Adrenal gland (tissue), 12 donors: ENCODE measurements around the gene THG1L. TPM values are rescaled to one million over a fixed set of nuclear protein-coding genes. Genes with fewer than 3 reads are reported as not detected.
A peak's percentile ranks its signal among the peaks of the same experiment; 100 is the strongest.

ENCODE experiments used
- DNase-seq, 7 donors: peaks; one replicate each; pipeline ENCODE4 v3.0.0-alpha.2; 2019 to 2020
- H3K27ac ChIP-seq, 5 donors: fragments of 200-600 bp; sonication (generic) in 4 of 5; 1 replicate in 3 of 5; 2 replicates in 2 of 5; pipeline versions ENCODE4 v1.5.1 to v1.8.0; 2016 to 2020; ENCODE audit warnings: mild to moderate bottlenecking in 1 of 5
- H3K27me3 ChIP-seq: fragments of 200-600 bp; 2 replicates; pipeline ENCODE4 v1.8.0; 2021
- H3K36me3 ChIP-seq, 2 donors: fragments of 200-600 bp; replicated peaks in 1 of 2; 1 replicate in 1 of 2; 2 replicates in 1 of 2; pipeline versions ENCODE4 v1.5.1 to v1.8.0; 2018 to 2022
- H3K4me1 ChIP-seq, 2 donors: fragments of 200-600 bp; replicated peaks in 1 of 2; 1 replicate in 1 of 2; 2 replicates in 1 of 2; pipeline versions ENCODE4 v1.5.1 to v1.8.0; 2018 to 2021
- H3K4me3 ChIP-seq, 4 donors: fragments of 200-600 bp; sonication (generic) in 3 of 4; one replicate each; pipeline ENCODE4 v1.5.1; 2016 to 2018
- H3K9me3 ChIP-seq, 3 donors: fragments of 200-600 bp; sonication (generic) in 1 of 3; replicated peaks in 1 of 3; 1 replicate in 2 of 3; 2 replicates in 1 of 3; pipeline versions ENCODE4 v1.5.1 to v1.8.0; 2016 to 2021
- POLR2A ChIP-seq, 2 donors: fragments of 450-650 bp; IDR thresholded peaks; one replicate each; pipeline ENCODE4 v1.6.1; 2017; ENCODE audit warnings: antibody characterized with exemption in 2 of 2, mild to moderate bottlenecking in 2 of 2, moderate library complexity in 1 of 2
- WGBS, 4 donors: extraction: QIAGEN DNeasy Blood & Tissue Kit in 2 of 4; methylation state at CpG; one replicate each; pipeline versions ENCODE4 v1.1.5 to v1.1.7; 2013 to 2017; 5-methylcytosine and 5-hydroxymethylcytosine counted together
- intact Hi-C, 2 donors: fragments of 100-400 bp; cut with DNase I; formaldehyde crosslinking; loops; one replicate each; pipeline versions ENCODE4 v1.14.1 to v1.15.0; 2022 to 2023
- polyA plus RNA-seq, 3 donors: library from polyadenylated mRNA; stranded (reverse); fragments of 200-250 nt in 2 of 3; fragments of 350-450 nt in 1 of 3; fragmentation: Illumina TruSeq in 1 of 3; extraction: RNeasy Lipid Tissue Mini Kit (QIAGEN cat#74804) in 1 of 3; gene quantifications; one replicate each; pipeline ENCODE4 v1.2.3, GENCODE V29; 2013 to 2014
- small RNA-seq, 2 donors: library from RNA; depleted of rRNA; stranded (forward); fragments of <200 nt; gene quantifications; one replicate each; pipeline ENCODE3, GENCODE V24; 2016
- total RNA-seq, 9 donors: library from RNA; depleted of rRNA in 4 of 9; stranded (reverse); fragments of >200 nt in 4 of 9; fragments of 120-200 nt in 1 of 9; fragmentation: NEBNext Ultra II Directional in 1 of 9; extraction: Animal tissue kit (Norgen Biotek cat#: 25700) in 1 of 9; gene quantifications; one replicate each; pipeline versions ENCODE4 v1.1.0 to v1.2.4, GENCODE V29; 2013 to 2023
- TF ChIP-seq, protein P1 (sequence below), 6 experiments: fragments of 450-650 bp in 4 of 6; fragments of 200-600 bp in 2 of 6; sonication (generic) in 1 of 6; IDR thresholded peaks; 1 replicate in 5 of 6; 2 replicates in 1 of 6; pipeline versions ENCODE4 v1.5.1 to v1.8.0; 2016 to 2021; ENCODE audit warnings: antibody characterized with exemption in 6 of 6, mild to moderate bottlenecking in 2 of 6, moderate library complexity in 1 of 6
- donor health status: healthy with polysubstance abuse.
- donor health status: Bipolar disorder and iron deficiency.
- donor health status: DM: yes; HTN: yes; CAD: no.
- donor health status: DM: no; HTN: no; CAD: no.
- donor health status: DM: no; HTN: no; CAD: no.
- donor health status: DM: yes; HTN: yes; CAD: no.

The THG1L gene
- total and polyA plus RNA-seq, 12 donors = 8.7 to 27.0 (median 16.8) TPM

GRCh38 chr5:157772127-157772526, 40.9 kb downstream of the THG1L start:
- no peaks in the 10 kb centered on the region for H3K27me3 ChIP-seq
- 80 to 91% (median 85%) methylated on average over 10 of the region's 10 CpGs for WGBS, 4 donors

GRCh38 chr5:157778121-157778805, 47.0 kb downstream of the THG1L start:
- DNase-seq = peak in 3 of 7 donors; percentile 17 to 41 (median 40)
- Histone ChIP-seq H3K4me1 (no peaks in the 10 kb centered on the region), H3K36me3 (no peaks in the 10 kb centered on the region), H3K4me3 (no peak overlapping the region), H3K9me3 (no peaks in the 10 kb centered on the region), H3K27me3 (no peaks in the 10 kb centered on the region), H3K27ac (no peak overlapping the region)
- intact Hi-C loops = no loop called here
- WGBS, 4 donors = 66 to 72% (median 69%) methylated on average over 8 of the region's 8 CpGs
- TF ChIP-seq, protein P1, sequence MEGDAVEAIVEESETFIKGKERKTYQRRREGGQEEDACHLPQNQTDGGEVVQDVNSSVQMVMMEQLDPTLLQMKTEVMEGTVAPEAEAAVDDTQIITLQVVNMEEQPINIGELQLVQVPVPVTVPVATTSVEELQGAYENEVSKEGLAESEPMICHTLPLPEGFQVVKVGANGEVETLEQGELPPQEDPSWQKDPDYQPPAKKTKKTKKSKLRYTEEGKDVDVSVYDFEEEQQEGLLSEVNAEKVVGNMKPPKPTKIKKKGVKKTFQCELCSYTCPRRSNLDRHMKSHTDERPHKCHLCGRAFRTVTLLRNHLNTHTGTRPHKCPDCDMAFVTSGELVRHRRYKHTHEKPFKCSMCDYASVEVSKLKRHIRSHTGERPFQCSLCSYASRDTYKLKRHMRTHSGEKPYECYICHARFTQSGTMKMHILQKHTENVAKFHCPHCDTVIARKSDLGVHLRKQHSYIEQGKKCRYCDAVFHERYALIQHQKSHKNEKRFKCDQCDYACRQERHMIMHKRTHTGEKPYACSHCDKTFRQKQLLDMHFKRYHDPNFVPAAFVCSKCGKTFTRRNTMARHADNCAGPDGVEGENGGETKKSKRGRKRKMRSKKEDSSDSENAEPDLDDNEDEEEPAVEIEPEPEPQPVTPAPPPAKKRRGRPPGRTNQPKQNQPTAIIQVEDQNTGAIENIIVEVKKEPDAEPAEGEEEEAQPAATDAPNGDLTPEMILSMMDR (IDR thresholded peaks at IDR 0.05) = no peak
- no peak for TF ChIP-seq POLR2A (IDR thresholded peaks at IDR 0.05)

More at GRCh38 chr5:157772127-157772526, 40.9 kb downstream of the THG1L start:
- Histone ChIP-seq H3K27ac (no peak overlapping the region), H3K4me1 (no peaks in the 10 kb centered on the region), H3K36me3 (no peaks in the 10 kb centered on the region), H3K9me3 (no peaks in the 10 kb centered on the region), H3K4me3 (no peak overlapping the region)
- intact Hi-C loops = no loop called here
- DNase-seq = no peak
- TF ChIP-seq POLR2A (IDR thresholded peaks at IDR 0.05) = no peak
- TF ChIP-seq, protein P1 (IDR thresholded peaks at IDR 0.05) = no peak

GRCh38 chr5:157779221-157779620, 48.0 kb downstream of the THG1L start:
- no peak for DNase-seq
- H3K4me1 ChIP-seq = no peaks in the 10 kb centered on the region
- H3K27ac ChIP-seq = no peak overlapping the region
- intact Hi-C loops = no loop called here
- H3K36me3 ChIP-seq = no peaks in the 10 kb centered on the region
- WGBS, 4 donors = 73 to 86% (median 78%) methylated on average over 6 of the region's 6 CpGs
- no peak overlapping the region for H3K4me3 ChIP-seq
- no peaks in the 10 kb centered on the region for H3K9me3 ChIP-seq
- no peak for TF ChIP-seq POLR2A (IDR thresholded peaks at IDR 0.05)
- TF ChIP-seq, protein P1 (IDR thresholded peaks at IDR 0.05) = no peak
- no peaks in the 10 kb centered on the region for H3K27me3 ChIP-seq

DNA sequence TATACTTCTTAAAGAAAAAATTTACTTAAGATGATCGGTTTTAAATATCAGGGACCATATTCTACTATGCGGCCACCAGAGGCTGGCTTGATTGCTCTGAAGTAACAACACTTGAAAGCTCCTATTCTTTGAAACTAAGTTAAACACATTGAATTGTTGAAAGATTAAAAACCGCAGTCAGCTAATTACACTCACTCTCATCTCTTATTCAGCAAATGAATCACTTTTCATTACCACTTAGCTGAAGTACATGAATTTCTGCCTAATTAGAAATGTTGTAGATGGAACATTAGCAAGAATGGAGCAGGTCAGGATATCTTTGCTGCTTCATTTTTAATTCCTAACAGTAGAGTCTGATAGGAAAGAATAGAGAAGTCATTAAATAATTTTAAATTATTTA, 54.6 kb downstream of the THG1L start:
- intact Hi-C loops = no loop called here
- Histone ChIP-seq H3K27me3 (no peaks in the 10 kb centered on the region), H3K4me3 (no peak overlapping the region), H3K4me1 (no peaks in the 10 kb centered on the region), H3K36me3 (peaks cover 0 to 6% of the 10 kb centered on the region in 2 donors), H3K27ac (no peak overlapping the region), H3K9me3 (no peaks in the 10 kb centered on the region)
- WGBS, 4 donors = 92 to 95% (median 94%) methylated on average over 3 of the region's 3 CpGs
- TF ChIP-seq, protein P1 (IDR thresholded peaks at IDR 0.05) = no peak
- TF ChIP-seq POLR2A (IDR thresholded peaks at IDR 0.05) = no peak
- DNase-seq = no peak

Small RNAs within 50 kb of the gene (small RNA-seq; reads per million reads assigned to genes)
- 0 reads per million in 2 donors for gene AC026407.1

Other genes with a start within 250 kb of the THG1L start
- 10 to 100 TPM in 1 of 9 donors, 1 to 10 TPM in 8; 4.3 to 15.1 (median 5.4) TPM for gene ADAM19, start 155.6 kb upstream of the THG1L start, total RNA-seq
- gene ADAM19, start 155.6 kb upstream of the THG1L start, polyA plus RNA-seq = 1 to 10 TPM; 2.2 to 4.3 (median 2.6) TPM
- gene SOX30, start 79.0 kb upstream of the THG1L start, total RNA-seq = under 1 TPM in 5 of 9 donors, not detected in 4; 0.11 to 0.72 (median 0.20) TPM
- under 1 TPM in 2 of 3 donors, not detected in 1; 0.03 to 0.27 TPM for gene SOX30, start 79.0 kb upstream of the THG1L start, polyA plus RNA-seq
- gene C5orf52, start 59.9 kb upstream of the THG1L start, total RNA-seq = not detected
- not detected for gene C5orf52, start 59.9 kb upstream of the THG1L start, polyA plus RNA-seq
- gene LSM11, start 12.3 kb downstream of the THG1L start, total RNA-seq = 10 to 100 TPM in 1 of 9 donors, 1 to 10 TPM in 8; 2.2 to 28.2 (median 4.9) TPM
- gene LSM11, start 12.3 kb downstream of the THG1L start, polyA plus RNA-seq = 1 to 10 TPM; 1.0 to 3.0 (median 1.2) TPM
- gene CLINT1, start 127.7 kb downstream of the THG1L start, total RNA-seq = 10 to 100 TPM; 48.3 to 76.3 (median 65.2) TPM
- 100 to 1,000 TPM in 1 of 3 donors, 10 to 100 TPM in 2; 17.1 to 101 (median 19.9) TPM for gene CLINT1, start 127.7 kb downstream of the THG1L start, polyA plus RNA-seq